H1 (cell line): ENCODE results near the gene NCAPD2. TPM values are rescaled to one million over a fixed set of nuclear protein-coding genes. Genes with fewer than 3 reads are reported as not detected.

Source experiments
- CTCF ChIA-PET: fragments of 300-600 bp; sonication (Branson Sonifier 250); formaldehyde crosslinking; loops from one replicate; lab custom pipeline; 2021; ENCODE audit not compliant: partially characterized antibody; lab: Charles Lee
- POLR2A ChIA-PET: fragments of 300-600 bp; sonication (Branson Sonifier 250); formaldehyde crosslinking; loops from one replicate; lab custom pipeline; 2021; ENCODE audit warnings: inconsistent platforms; ENCODE audit not compliant: partially characterized antibody; lab: Charles Lee
- DNase-seq, 2 experiments: peaks; one replicate each; pipeline versions ENCODE4 v3.0.0 to v3.0.0-alpha.2; 2010 to 2022; ENCODE audit warnings: low spot score in 2 of 2, low read depth in 1 of 2, mixed read lengths in 1 of 2
- FAIRE-seq: peaks from 2 replicates; lab custom pipeline; 2011; peaks lifted over from hg19 to GRCh38; lab: Jason Lieb, UNC
- H2AFZ ChIP-seq: 2 replicates; pipeline ENCODE4 v1.8.1; 2012; ENCODE audit warnings: low read length, inconsistent platforms
- H2AK5ac ChIP-seq: 2 replicates; pipeline ENCODE4 v1.6.1; 2013; ENCODE audit warnings: low read depth, low read length
- H2BK120ac ChIP-seq: replicated peaks from 2 replicates; pipeline ENCODE3; 2013; ENCODE audit warnings: low read depth, low read length, inconsistent platforms
- H2BK12ac ChIP-seq: 2 replicates; pipeline ENCODE4 v1.6.1; 2013; ENCODE audit warnings: low read depth, low read length
- H2BK15ac ChIP-seq: 2 replicates; pipeline ENCODE4 v1.6.1; 2013; ENCODE audit warnings: low read length
- H2BK20ac ChIP-seq: 2 replicates; pipeline ENCODE4 v1.6.1; 2013; ENCODE audit warnings: low read length
- H2BK5ac ChIP-seq: 2 replicates; pipeline ENCODE4 v1.6.1; 2013; ENCODE audit warnings: low read depth, low read length
- H3K14ac ChIP-seq: 2 replicates; pipeline ENCODE4 v1.6.1; 2013; ENCODE audit warnings: inconsistent platforms; ENCODE audit not compliant: insufficient read length
- H3K18ac ChIP-seq: 2 replicates; pipeline ENCODE4 v1.6.1; 2013; ENCODE audit warnings: low read length; ENCODE audit errors: extremely low read depth
- H3K23ac ChIP-seq: 2 replicates; pipeline ENCODE4 v1.6.1; 2013; ENCODE audit warnings: inconsistent platforms; ENCODE audit not compliant: insufficient read length
- H3K23me2 ChIP-seq: 2 replicates; pipeline ENCODE4 v1.6.1; 2013; ENCODE audit warnings: low read depth, low read length
- H3K27ac ChIP-seq: 2 replicates; pipeline ENCODE4 v1.6.1; 2011; ENCODE audit warnings: low read depth, low read length, inconsistent platforms
- H3K27me3 ChIP-seq, 4 experiments: replicated peaks in 1 of 4; 1 replicate in 1 of 4; 2 replicates in 3 of 4; pipeline versions ENCODE4 v1.6.1 to v1.8.1; 2011 to 2013; ENCODE audit warnings: low read length in 3 of 4, mild to moderate bottlenecking in 3 of 4, inconsistent platforms in 2 of 4, mixed read lengths in 2 of 4, moderate library complexity in 1 of 4; ENCODE audit not compliant: control insufficient read depth in 3 of 4, insufficient read depth in 3 of 4; ENCODE audit errors: extremely low read depth in 1 of 4
- H3K36me3 ChIP-seq, 4 experiments: 2 replicates each; pipeline versions ENCODE4 v1.6.1 to v1.8.1; 2011 to 2013; ENCODE audit warnings: mild to moderate bottlenecking in 4 of 4, low read length in 3 of 4, moderate library complexity in 2 of 4, control low read depth in 1 of 4, inconsistent platforms in 1 of 4; ENCODE audit not compliant: insufficient read depth in 4 of 4, control insufficient read depth in 2 of 4
- H3K4ac ChIP-seq: replicated peaks from 2 replicates; pipeline ENCODE3; 2013; ENCODE audit warnings: low read length, low read depth, mixed read lengths, inconsistent platforms; ENCODE audit not compliant: insufficient read length
- H3K4me1 ChIP-seq, 4 experiments: replicated peaks in 1 of 4; 1 replicate in 1 of 4; 2 replicates in 3 of 4; pipeline versions ENCODE4 v1.6.1 to v1.8.1; 2011 to 2013; ENCODE audit warnings: low read length in 3 of 4, inconsistent platforms in 2 of 4, mixed read lengths in 1 of 4; ENCODE audit not compliant: insufficient read depth in 4 of 4, control insufficient read depth in 3 of 4
- H3K4me2 ChIP-seq, 2 experiments: 2 replicates each; pipeline versions ENCODE4 v1.6.1 to v1.8.1; 2011 to 2013; ENCODE audit warnings: low read depth in 2 of 2, low read length in 2 of 2, control low read depth in 1 of 2, inconsistent platforms in 1 of 2, mild to moderate bottlenecking in 1 of 2; ENCODE audit not compliant: insufficient read depth in 1 of 2
- H3K4me3 ChIP-seq, 4 experiments: fragments of 200-600, 300-600 bp in 1 of 4; sonication (generic), shearing (Covaris generic), sonication (Bioruptor Twin) in 1 of 4; 2 replicates each; pipeline versions ENCODE4 v1.5.1 to v1.8.1; 2011 to 2016; ENCODE audit warnings: low read length in 4 of 4, low read depth in 3 of 4, control low read depth in 2 of 4, inconsistent platforms in 2 of 4, mild to moderate bottlenecking in 2 of 4, mixed read lengths in 1 of 4, moderate library complexity in 1 of 4; ENCODE audit not compliant: insufficient read depth in 2 of 4; ENCODE audit errors: extremely low read depth in 1 of 4
- H3K56ac ChIP-seq: replicated peaks from 2 replicates; pipeline ENCODE3; 2013; ENCODE audit warnings: low read depth, mild to moderate bottlenecking, mixed read lengths, low read length, inconsistent platforms; ENCODE audit not compliant: insufficient read length
- H3K79me1 ChIP-seq: 2 replicates; pipeline ENCODE4 v1.6.1; 2013; ENCODE audit warnings: low read depth, low read length, control low read depth
- H3K79me2 ChIP-seq, 2 experiments: 2 replicates each; pipeline versions ENCODE4 v1.6.1 to v1.8.1; 2012 to 2013; ENCODE audit warnings: low read length in 2 of 2, mild to moderate bottlenecking in 2 of 2, inconsistent platforms in 1 of 2; ENCODE audit not compliant: insufficient read depth in 2 of 2, control insufficient read depth in 1 of 2
- H3K9ac ChIP-seq, 4 experiments: replicated peaks in 1 of 4; 1 replicate in 1 of 4; 2 replicates in 3 of 4; pipeline versions ENCODE4 v1.6.1 to v1.8.1; 2011 to 2013; ENCODE audit warnings: low read depth in 3 of 4, low read length in 3 of 4, control low read depth in 2 of 4, mild to moderate bottlenecking in 2 of 4, moderate library complexity in 2 of 4, inconsistent platforms in 1 of 4; ENCODE audit errors: extremely low read depth in 1 of 4
- H3K9me3 ChIP-seq, 2 experiments: 2 replicates each; pipeline versions ENCODE4 v1.6.1 to v1.8.1; 2012 to 2013; ENCODE audit warnings: mild to moderate bottlenecking in 2 of 2, moderate library complexity in 2 of 2, control low read depth in 1 of 2, inconsistent platforms in 1 of 2, low read depth in 1 of 2, low read length in 1 of 2, mixed read lengths in 1 of 2; ENCODE audit not compliant: insufficient read depth in 2 of 2
- H4K20me1 ChIP-seq, 2 experiments: replicated peaks in 1 of 2; 2 replicates each; pipeline versions ENCODE3 to v1.8.1; 2011 to 2013; ENCODE audit warnings: inconsistent platforms in 2 of 2, low read length in 2 of 2, mild to moderate bottlenecking in 1 of 2; ENCODE audit not compliant: insufficient read depth in 2 of 2, control insufficient read depth in 1 of 2
- H4K5ac ChIP-seq: 2 replicates; pipeline ENCODE4 v1.6.1; 2013; ENCODE audit warnings: low read length, low read depth, mixed read lengths, inconsistent platforms; ENCODE audit not compliant: insufficient read length
- H4K8ac ChIP-seq: 2 replicates; pipeline ENCODE4 v1.8.0; 2013; ENCODE audit warnings: mild to moderate bottlenecking, moderate library complexity, low read length, inconsistent platforms; ENCODE audit not compliant: insufficient read depth; ENCODE audit errors: extremely low read depth
- H4K91ac ChIP-seq: replicated peaks from 2 replicates; pipeline ENCODE3; 2013; ENCODE audit warnings: low read length, mixed read lengths, inconsistent platforms; ENCODE audit not compliant: insufficient read length
- ASH2L ChIP-seq: fragments of 200-600, 300-600 bp; sonication (generic); IDR thresholded peaks from one replicate; pipeline ENCODE4 v1.7.1; 2017; ENCODE audit warnings: low read length
- ATF3 ChIP-seq: IDR thresholded peaks from 2 replicates; pipeline ENCODE4 v1.6.1; 2011; ENCODE audit warnings: low read depth, mild to moderate bottlenecking, low read length; ENCODE audit not compliant: insufficient read depth
- CREB1 ChIP-seq: IDR thresholded peaks from 2 replicates; pipeline ENCODE4 v1.6.1; 2012; ENCODE audit warnings: inconsistent platforms
- CTBP2 ChIP-seq: IDR thresholded peaks from 2 replicates; pipeline ENCODE4 v1.7.0; 2011; ENCODE audit warnings: borderline replicate concordance, mild to moderate bottlenecking, moderate library complexity, mixed read lengths, low read length; ENCODE audit not compliant: insufficient read depth, insufficient read length
- CTCF ChIP-seq, 3 experiments: IDR thresholded peaks; 1 replicate in 2 of 3; 2 replicates in 1 of 3; pipeline versions ENCODE4 v1.5.1 to v1.6.1; 2011; ENCODE audit warnings: low read length in 3 of 3, mild to moderate bottlenecking in 3 of 3, inconsistent platforms in 2 of 3, low read depth in 1 of 3, moderate library complexity in 1 of 3; ENCODE audit not compliant: insufficient read depth in 1 of 3; ENCODE audit errors: control extremely low read depth in 1 of 3
- JUN ChIP-seq: IDR thresholded peaks from 2 replicates; pipeline ENCODE4 v1.6.1; 2011; ENCODE audit warnings: low read depth, mild to moderate bottlenecking, improper control_type of control experiment, low read length
- POLR2A ChIP-seq, 2 experiments: IDR thresholded peaks; 1 replicate in 1 of 2; 2 replicates in 1 of 2; pipeline ENCODE4 v1.6.1; 2011; ENCODE audit warnings: low read depth in 2 of 2, low read length in 2 of 2, mild to moderate bottlenecking in 2 of 2; ENCODE audit errors: control extremely low read depth in 1 of 2
- SAP30 ChIP-seq: fragments of 300-600 bp; sonication (generic); IDR thresholded peaks from 2 replicates; pipeline ENCODE4 v1.7.1; 2012; ENCODE audit warnings: low read length, moderate library complexity, mild to moderate bottlenecking, inconsistent platforms; ENCODE audit not compliant: insufficient read depth, insufficient replicate concordance
- SIN3A ChIP-seq, 2 experiments: IDR thresholded peaks in 1 of 2; conservative IDR thresholded peaks in 1 of 2; 2 replicates each; pipeline ENCODE4 v1.6.1; 2011 to 2012; ENCODE audit warnings: low read length in 2 of 2, improper control_type of control experiment in 1 of 2, low read depth in 1 of 2, mild to moderate bottlenecking in 1 of 2
- SRF ChIP-seq: IDR thresholded peaks from 2 replicates; pipeline ENCODE4 v1.6.1; 2011; ENCODE audit warnings: mild to moderate bottlenecking, low read depth, low read length, moderate library complexity
- whole genome bisulfite sequencing, 2 experiments: shearing (Covaris generic) in 1 of 2; methylation state at CpG; one replicate each; pipeline versions ENCODE4 v1.1.6 to v1.1.7; 2013 to 2015; ENCODE audit warnings: low lambda C conversion rate in 2 of 2, mixed read lengths in 2 of 2, inconsistent platforms in 1 of 2, low coverage in 1 of 2, missing lambda C conversion rate in 1 of 2; ENCODE audit not compliant: insufficient replicate concordance in 2 of 2, insufficient coverage in 1 of 2, insufficient read length in 1 of 2; ENCODE audit errors: extremely low coverage in 1 of 2, missing lambda C conversion rate in 1 of 2; 5-methylcytosine and 5-hydroxymethylcytosine counted together
- polyA plus RNA-seq, 7 experiments: library from polyadenylated mRNA; depleted of rRNA in 3 of 7; stranded (reverse) in 5 of 7; unstranded in 2 of 7; fragments of >200 nt in 5 of 7; fragments of 200-250 nt in 2 of 7; gene quantifications; 1 replicate in 5 of 7; 2 replicates in 1 of 7; 4 replicates in 1 of 7; pipeline versions ENCODE4 v1.2.1 to v1.2.3, GENCODE V29; 2011 to 2013; ENCODE audit warnings: missing spikeins in 2 of 7, mixed read lengths in 2 of 7
- total RNA-seq: library from RNA; stranded (reverse); fragmentation: NEBNext Ultra II Directional; extraction: Animal tissue kit (Norgen Biotek cat#: 25700); gene quantifications from 2 replicates; pipeline ENCODE4 v1.2.1, GENCODE V29; 2021

The NCAPD2 gene
- total and polyA plus RNA-seq, 2 of the 8 experiments (the other 6 are each of a cell fraction or from before 2014, with no cell fraction given) = 55.8 to 132 TPM

- ChIA-PET POLR2A (interaction anchor here (1.0 to 3.9 kb wide), 6 partner anchors 11 to 75 kb away, joined by 3 to 34 read pairs (median 4); partner anchors contain the start of gene TAPBPL), CTCF (interaction anchor here (0.6 to 10.5 kb wide), 15 partner anchors 9 to 178 kb away, joined by 3 to 202 read pairs (median 3); partner anchors contain the start of gene CD27)
- Histone ChIP-seq H3K9me3 (no peaks in the 10 kb centered on the region), H3K4me1 (no peaks in the 10 kb centered on the region), H3K56ac (no peak overlapping the region), H4K8ac (no peak overlapping the region), H2BK120ac (no peak overlapping the region), H3K27me3 (no peaks in the 10 kb centered on the region), H3K4ac (no peak overlapping the region), H3K9ac (no peak overlapping the region), H3K4me3 (no peak overlapping the region), H3K36me3 (peaks cover 5 to 40% (median 26%) of the 10 kb centered on the region in 4 experiments), H2BK15ac (no peak overlapping the region), H2BK5ac (no peak overlapping the region), H3K23ac (no peak overlapping the region), H3K18ac (no peak overlapping the region), H3K14ac (no peak overlapping the region), H4K20me1 (peaks cover 0 to 4% of the 10 kb centered on the region in 2 experiments), H3K23me2 (no peaks in the 10 kb centered on the region), H3K79me2 (0 out of 4 replicates have a peak, but pooled peaks cover 0 to under 1% of the 10 kb centered on the region in 2 experiments), H3K4me2 (no peak overlapping the region), H2BK12ac (no peak overlapping the region), H4K5ac (no peak overlapping the region), H4K91ac (no peak overlapping the region), H3K79me1 (no peaks in the 10 kb centered on the region), H2AFZ (no peak overlapping the region), H2BK20ac (no peak overlapping the region), H3K27ac (no peak overlapping the region), H2AK5ac (no peak overlapping the region)
- no peak for FAIRE-seq
- DNase-seq = no peak
- WGBS, 2 experiments = 87% methylated on average over 7 of the region's 7 CpGs; no CpG with 5 or more reads in 1 of the 2 experiments
- no peak for TF ChIP-seq SIN3A (conservative IDR thresholded peaks at IDR 0.05 in 1 of 2, IDR thresholded peaks at IDR 0.05 in 1 of 2; ENCODE audit: low read depth in 1 of 2, low read length in 2 of 2)
- TF ChIP-seq JUN = no peak
- no peak for TF ChIP-seq SAP30
- TF ChIP-seq SRF = no peak
- no peak for TF ChIP-seq ATF3
- TF ChIP-seq POLR2A (IDR thresholded peaks at IDR 0.05; ENCODE audit: control extremely low read depth in 1 of 2, low read depth in 2 of 2, low read length in 2 of 2) = no peak
- TF ChIP-seq ASH2L = no peak
- TF ChIP-seq CREB1 = no peak
- TF ChIP-seq CTBP2 = no peak
- no peak for TF ChIP-seq CTCF (IDR thresholded peaks at IDR 0.05; ENCODE audit: control extremely low read depth in 1 of 3, insufficient read depth in 1 of 3, low read depth in 1 of 3, low read length in 3 of 3)
Measured at GRCh38 chr12:6463216-6463615, 30.7 kb upstream of the NCAPD2 start.
